GM20431 (cell line): Measurements from ENCODE around the gene BRSK1.
"Not testable (repeated sequence)": the region's sequence is repeated elsewhere in the genome, so short reads cannot be mapped to it uniquely, and the experiment has no call there.

Source experiments
- in situ Hi-C: fragments of 300-500 bp; cut with MseI, MboI; formaldehyde crosslinking; loops from one replicate; pipeline ENCODE4 v1.15.0; 2020; ENCODE audit warnings: low sequenced_read_pairs; ENCODE audit not compliant: unreplicated experiment

BRSK1 gene

DNA sequence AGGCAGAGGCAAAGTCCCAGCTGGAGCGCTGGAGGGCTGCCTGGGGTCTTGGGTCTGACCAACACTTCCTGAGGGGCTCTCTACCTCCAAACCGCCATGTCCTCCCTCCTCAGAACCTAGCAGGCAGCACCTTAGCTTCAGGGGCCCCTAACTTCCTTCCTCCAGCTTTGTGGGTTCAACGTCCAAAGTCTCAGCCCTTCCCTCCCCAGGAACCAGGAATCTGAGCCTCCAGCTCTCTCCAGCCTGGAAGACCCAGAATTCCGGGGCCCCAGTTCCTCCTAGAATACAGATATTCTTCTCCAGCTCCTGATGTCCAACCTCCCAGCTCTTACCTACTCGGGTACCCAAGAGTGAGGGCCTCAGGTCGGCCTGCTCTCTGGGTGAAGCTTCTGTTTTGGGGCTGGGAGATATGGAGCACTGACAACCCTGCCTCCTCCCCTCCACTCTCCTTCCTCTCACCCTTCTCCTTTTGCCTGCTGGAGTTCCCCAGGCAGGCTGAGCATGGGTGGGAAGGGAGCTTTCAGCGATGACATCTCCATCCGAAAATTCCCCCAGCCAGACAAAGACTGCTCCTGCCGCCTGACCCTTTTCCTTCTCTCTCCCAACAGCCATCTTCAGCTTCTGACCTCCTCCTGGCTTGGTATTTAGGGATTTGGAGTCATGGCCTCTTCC lies 37.8 kb downstream of the BRSK1 start:
- in situ Hi-C loops: no loop called here

DNA sequence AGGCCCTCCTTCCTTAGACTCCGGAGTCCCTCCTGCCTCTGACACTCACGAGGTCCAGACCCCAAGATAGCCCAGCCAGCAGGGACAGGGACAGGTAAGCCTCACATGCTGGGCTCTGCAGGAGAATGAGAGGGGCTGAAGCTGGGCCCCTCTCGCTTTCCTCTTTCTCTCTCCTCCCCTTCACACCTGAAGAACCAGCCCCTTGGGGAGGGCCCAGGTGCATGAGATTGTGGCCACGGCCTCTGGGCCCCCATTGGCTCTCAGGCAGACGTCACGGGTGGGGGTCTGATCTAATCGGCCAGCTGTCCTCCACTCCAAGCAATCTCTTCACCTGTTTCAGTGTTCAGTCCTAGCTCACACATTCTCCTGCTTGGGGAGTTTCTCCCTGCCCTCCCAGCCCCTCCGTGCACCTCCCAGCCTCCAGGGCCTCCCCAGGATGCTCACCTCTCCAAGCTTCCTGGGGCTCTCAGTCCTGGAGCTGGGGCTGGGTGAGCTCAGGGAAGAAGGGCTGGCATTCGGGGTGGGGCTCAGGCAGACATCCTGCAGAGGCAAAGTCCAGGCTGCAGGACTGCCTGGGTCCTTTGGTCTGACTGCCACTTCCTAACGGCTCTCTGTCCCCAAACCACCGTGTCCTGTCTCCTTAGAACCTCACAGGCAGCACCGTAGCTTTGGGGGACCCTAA lies 38.5 kb downstream of the BRSK1 start:
- in situ Hi-C loops: no loop called here

DNA sequence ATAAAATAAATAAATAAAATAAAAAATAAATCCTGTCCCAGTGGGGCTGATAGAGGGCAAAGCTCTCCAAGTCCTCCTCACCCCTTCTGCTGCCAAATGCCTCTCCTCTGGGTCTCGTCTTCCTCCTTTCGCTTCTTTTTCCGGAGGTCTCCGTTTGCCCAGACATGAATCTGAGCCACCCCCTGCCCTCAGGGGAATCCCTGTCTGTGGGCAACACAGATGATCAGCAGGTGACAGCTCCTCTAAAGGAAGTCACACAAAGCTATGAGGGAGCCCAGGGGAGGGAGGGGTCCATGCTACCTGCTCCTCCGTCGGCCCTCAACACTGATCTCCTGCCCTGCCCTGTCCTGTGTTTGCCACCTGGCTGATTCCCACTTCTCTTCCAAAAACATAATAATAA lies 40.9 kb downstream of the BRSK1 start:
- in situ Hi-C loops: no loop called here

DNA sequence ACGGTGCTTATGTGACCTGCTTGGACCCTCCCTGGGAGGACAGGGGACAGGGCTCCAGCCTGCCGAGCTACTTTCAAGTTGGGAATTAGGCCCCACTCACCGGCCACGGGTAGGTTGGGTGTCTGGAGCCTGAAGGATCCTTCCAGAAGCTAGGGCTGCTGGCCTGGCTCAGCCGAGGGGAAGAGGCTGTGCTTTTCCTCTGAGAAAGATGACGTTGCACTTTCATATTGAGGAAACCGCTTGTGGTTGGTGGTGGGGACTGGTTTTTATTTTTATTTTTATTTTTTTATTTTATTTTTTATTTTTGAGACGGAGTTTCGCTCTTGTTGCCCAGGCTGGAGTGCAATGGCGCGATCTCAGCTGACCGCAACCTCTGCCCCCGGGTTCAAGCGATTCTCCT lies 41.4 kb downstream of the BRSK1 start, which contains the start of gene TMEM150B:
TSS of gene TMEM150B (minus strand) at position 170 of the 400 bp plus-strand sequence. CDS start 4,305 bp downstream, outside the sequence.
- in situ Hi-C loops: no loop called here

DNA sequence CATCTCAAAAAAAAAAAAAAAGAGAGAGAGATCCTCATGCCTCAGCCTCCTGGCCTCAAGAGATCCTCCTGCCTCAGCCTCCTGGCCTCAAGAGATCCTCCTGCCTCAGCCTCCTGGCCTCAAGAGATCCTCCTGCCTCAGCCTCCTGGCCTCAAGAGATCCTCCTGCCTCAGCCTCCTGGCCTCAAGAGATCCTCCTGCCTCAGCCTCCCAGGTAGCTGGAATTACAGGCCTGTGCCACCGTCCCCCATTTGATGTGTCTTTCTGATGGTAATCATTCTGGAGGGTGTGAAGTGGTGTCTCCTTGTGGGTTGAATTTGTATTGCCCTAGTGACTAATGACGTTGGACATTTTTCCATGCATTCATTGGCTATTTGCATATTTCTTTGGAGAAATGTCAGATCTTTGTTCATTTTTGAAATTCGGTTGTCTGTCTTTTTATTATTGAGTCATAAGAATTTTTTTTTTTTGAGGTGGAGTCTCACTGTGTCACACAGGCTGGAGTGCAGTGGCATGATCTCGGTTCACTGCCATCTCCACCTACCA lies 45.0 kb downstream of the BRSK1 start:
- in situ Hi-C loops: not testable (repeated sequence)

DNA sequence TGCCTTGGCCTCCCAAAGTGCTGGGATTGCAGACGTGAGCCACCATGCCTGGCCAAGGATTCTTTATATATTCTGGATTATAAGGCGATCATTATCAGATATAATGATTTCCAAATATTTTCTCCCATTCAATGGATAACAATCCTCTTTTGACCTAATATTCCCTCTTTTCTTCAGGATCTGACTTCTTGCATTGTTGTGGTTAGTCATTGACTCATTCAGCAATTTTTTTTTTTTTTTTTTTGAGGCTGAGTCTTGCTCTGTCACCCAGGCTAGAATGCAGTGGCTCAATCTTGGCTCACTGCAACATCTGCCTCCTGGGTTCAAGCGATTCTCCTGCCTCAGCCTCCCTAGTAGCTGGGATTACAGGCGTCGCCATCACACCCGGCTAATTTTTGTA lies 46.0 kb downstream of the BRSK1 start:
- in situ Hi-C loops: not testable (repeated sequence)

DNA sequence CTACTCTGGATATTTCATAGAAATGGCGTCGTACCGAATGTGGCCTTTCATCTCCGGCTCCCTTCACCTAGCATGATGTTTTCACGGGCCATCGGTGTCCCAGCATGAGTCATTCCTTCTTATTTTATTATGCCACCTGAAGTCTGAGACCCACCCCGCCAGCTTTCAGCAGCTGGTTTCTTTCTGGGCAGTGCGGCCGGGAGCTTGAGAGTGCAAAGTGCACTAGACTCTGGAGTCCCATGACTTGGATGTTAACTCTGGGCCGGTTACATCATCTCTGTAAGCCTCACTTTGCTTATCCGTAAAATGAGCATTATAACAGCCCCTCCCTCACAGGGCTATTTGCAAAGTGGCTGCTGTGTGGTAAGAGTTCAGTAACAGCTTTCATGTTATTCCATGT lies 50.1 kb downstream of the BRSK1 start:
- in situ Hi-C loops: no loop called here

DNA sequence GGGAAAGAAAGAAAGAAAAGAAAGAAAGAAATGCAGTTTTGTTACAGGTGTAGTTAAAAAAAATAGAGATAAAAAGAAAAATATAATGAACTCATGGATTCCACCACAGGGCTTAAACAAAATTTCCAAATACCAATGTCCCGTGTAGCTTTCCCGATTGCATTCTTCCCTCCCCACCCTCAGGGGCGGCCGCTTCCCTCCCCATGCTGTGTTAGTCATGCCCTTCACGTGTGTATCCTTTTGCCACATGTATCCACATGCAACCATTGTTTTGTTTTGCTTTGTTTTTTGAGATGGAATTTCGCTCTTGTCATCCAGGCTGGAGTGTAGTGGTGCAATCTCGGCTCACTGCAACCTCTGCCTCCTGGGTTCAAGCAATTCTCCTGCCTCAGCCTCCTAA lies 52.3 kb downstream of the BRSK1 start:
- in situ Hi-C loops: no loop called here

DNA sequence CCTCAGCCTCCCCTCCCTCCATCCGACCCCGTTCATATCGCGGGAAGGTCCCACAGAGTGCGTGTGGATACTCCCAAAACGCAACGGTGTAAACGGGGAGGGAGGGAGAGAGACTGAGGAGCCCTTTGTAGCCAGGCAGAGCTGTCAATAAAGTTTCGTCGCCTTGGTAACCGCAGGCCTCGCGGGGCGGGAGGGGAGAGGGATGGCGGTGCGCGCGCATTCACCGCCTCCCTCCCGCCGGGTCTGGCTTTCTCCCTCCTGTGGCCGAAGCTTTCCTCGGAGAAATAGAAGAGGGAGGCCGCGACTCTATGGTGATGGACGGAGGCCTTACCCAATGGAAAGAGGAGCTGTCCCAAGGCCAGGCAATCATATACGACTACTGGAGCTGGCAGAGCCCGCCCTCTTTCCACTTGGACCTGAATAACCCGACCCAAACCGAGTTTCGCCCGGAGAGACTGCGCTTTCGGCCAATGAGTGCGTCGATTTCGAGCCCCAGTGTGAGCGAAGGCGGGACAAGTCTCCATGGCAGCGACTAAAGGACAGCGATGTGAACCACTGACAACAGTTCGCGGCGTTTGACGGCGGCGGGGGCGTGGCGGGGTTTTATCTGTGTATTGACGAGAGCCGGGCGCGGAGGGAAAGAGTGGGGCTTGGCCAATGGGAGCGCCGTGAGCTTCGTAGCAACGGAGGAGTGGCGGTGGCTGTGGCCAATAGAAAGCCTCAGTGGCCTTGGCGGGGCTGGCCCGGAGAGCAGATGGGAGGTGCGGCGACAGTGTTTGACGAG lies 55.5 kb downstream of the BRSK1 start, which contains the start of gene KMT5C:
TSS of gene KMT5C (plus strand) at position 772 of the 784 bp plus-strand sequence. CDS start 2,061 bp downstream, outside the sequence.
- in situ Hi-C loops: no loop called here

DNA sequence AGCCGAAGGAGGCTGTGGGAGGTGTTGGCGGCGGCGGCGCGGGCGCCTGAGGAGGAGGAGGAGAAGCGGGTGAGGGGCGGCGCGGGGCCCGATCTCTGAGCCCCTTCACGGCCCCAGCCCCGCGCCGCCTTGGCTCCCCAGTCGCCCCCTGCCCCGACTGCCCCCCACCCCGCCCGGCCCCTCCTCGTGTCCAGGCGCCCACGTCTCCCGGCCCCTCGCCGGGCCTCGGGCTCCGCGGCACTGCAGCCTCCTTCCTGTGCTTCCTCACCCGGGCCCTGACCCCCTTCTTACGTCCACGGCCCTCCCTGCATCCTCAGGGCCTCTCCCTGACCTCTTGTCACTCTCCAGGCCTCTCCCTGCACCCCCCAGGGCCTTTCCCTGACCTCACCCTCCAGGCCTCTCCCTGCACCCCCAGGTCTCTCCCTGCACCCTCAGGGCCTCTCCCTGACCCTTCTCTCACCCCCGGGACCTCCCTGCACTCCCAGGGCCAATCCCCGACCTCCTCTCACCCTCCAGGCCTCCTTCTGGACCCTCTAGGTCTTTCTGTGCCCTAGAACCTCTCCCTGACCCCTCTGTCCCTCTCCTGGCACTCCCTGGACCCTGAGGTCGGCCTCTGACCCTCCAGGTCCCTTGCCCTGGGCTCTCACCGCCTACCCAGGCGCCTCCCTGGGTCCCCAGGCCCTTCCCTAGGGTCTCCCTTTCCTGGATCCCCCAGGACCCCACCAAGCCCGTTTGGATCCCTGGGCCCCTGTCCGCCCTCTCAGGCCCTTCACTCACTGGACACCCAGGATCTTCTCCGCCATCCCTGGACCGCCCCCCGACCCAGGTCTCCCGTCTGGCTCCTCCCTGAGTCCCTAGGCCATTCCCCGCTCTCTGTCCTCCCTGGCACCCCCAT lies 56.3 kb downstream of the BRSK1 start:
- in situ Hi-C loops: no loop called here

DNA sequence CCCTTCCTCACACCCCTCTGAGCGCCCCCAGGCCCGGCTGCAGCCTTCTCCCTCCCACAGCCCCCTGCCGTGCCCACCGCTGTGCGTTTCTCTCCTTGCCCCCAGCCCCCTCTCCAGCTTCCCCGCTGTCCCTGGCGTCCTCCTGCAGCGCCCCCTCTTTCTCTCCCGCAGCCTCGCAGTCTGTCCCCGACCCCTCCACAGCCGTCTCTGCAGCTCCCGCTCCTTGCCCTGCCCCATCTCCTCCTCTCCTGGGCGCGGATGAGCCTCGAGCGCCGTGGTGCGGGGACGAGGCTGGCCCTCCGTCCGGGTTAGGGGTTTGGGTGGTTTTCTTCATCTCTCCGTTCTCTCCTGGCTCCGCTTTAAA lies 57.0 kb downstream of the BRSK1 start:
- in situ Hi-C loops: no loop called here

DNA sequence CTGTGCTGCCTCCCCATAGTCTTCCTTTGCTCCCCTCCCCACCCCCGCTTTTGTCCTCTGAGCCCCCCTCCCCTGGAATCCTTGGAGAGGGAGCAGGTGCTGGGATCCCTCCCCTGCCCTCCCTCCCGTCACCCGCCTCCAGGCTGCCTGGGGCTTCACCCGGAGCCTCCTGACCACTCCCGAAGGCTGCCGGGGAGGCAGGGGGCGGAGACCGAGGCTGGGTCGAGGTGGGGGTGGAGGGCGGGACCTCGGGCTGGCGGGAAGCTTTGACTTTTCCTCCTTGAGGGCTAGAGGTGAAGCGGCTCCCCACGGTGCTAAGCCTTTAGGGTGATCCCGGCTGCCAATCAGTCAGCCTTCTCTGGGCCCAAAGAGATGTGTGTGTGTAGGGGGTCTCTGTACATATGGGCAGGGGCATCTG lies 57.4 kb downstream of the BRSK1 start:
- in situ Hi-C loops: no loop called here

DNA sequence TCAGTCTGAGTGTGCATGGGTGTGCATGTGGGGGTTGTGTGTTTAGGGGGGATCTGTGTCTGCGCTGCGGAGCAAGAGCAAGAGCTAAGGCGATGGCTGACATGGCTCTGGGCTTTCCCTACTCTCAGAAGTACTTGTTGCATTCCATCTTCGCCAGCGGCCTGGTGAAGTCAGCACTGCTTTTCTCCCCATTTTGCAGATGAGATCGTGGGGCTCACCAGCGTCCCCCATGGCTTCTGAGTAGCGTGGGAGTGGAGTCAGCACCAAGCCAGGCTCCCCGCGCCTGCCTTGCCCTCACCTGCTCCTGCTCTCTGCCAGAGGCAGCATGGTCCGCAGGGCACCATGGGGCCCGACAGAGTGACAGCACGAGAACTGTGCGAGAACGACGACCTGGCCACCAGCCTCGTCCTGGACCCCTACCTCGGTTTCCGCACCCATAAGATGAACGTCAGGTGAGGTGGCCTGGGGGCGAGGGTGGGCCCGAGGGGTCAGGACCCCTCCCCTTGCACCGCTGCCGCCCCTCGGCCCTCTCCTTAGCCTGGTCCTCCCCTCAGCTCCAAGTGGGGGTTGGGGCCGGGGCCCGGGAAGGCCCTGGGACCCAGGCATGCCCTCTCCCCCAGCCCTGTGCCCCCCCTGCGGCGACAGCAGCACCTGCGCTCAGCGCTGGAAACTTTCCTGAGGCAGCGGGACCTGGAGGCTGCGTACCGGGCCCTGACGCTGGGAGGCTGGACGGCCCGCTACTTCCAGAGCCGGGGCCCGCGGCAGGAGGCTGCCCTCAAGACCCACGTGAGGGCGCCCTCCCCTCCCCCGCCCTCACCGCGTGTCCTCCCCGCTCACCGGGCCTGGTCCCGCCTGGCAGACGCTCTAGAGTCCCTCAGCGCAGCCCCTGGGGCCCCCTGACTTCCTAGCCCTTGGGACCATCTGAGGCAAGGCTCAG lies 58.1 kb downstream of the BRSK1 start:
- in situ Hi-C loops: no loop called here

DNA sequence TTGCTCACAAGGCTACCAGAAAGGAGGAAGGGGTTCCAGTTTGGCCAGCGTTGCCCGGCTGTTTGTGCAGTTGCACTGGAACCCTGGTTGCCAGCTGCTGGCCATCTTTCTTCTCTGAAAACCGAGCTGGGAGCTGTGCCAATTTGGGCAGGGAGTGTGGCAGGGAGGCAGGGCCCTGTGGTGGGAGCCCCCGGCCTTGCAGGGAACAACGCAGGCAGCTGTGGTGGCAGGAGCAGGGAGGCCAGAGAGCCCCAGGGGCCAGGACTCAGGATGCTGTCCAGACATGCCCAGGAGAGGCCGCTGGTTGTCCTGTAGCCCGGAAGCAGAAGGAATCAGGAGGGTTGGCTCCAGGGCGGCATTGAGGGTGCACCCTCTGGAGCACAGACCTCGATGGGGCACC lies 60.6 kb downstream of the BRSK1 start:
- in situ Hi-C loops: no loop called here

DNA sequence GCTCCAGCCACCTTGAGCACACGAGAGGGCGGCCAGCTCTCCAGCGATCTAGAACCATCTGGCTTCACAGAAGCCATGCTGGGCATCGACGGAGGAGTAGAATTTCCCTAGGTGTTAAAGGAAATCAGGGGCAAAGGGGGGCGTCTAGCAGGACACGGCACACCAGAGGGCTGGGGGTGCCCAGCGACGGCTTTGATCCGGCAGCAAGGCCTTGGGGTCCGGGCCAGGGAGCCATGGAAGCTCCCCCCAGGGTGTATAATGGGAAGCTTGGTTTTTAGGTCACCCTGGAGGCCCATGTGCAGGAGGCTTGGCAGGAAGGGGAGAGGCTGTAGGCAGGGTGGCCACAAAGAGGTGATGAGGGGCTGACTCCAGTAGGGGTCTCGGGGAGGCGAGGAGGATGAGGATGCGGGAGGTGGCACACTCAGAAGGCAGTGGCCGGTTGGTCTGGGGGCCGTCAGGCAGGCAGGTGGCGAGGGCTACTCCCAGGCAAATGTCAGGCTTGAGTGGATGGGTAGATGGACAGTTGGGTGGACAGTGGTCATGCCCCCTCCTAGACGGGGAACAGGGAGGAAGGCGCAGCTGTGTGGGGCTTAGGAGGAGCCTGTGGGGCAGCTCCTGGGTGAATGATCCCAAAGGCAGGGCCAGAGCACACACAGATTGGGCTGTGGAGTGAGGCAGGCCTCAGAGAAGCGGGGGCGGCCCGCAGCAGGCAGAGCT lies 61.5 kb downstream of the BRSK1 start:
- in situ Hi-C loops: no loop called here

DNA sequence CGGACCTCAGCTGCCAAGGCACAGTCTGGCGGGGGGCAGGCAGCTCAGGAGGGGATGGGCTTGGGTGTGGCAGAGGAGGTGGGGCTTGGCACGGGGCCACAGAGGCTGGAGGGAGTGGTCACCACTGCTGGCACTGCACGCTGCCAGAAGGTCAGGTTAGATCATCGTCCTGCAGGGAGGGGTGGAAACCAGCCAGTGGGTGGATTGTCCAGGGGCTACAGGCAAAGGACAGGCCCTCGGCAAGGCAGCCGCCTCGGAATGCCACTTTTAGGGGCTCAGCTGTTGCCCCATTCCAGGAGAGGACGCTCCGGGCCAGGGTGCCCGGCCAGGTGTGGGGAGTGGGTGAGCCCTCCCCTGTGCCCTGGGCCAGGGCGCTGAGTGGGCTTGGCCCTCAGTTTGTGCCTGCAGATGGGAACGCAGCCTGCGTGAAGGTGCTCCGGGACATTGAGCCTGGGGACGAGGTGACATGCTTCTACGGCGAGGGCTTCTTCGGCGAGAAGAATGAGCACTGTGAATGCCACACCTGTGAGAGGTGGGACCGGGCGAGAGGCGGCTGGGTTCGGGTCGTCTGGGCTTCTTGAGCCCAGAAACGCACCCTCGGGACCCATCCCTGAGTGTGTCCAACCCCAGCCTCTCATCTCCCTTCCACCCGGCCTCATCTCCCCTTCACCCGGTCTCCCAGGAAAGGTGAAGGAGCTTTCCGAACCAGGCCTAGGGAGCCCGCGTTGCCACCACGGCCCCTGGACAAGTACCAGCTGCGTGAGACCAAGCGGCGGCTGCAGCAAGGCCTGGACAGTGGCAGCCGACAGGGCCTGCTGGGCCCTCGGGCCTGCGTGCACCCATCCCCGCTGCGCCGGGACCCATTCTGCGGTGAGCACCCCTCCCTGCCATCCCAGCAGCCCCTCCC lies 62.3 kb downstream of the BRSK1 start:
- in situ Hi-C loops: no loop called here
